DOHH2 (cell line): ENCODE measurements around the gene CEL.

ENCODE experiments used
- H3F3A ChIP-seq: fragments of 200-600 bp; sonication (generic), shearing (Covaris generic); 2 replicates; pipeline ENCODE4 v1.6.0; 2016; ENCODE audit warnings: antibody characterized with exemption, mild to moderate bottlenecking; ENCODE audit not compliant: control insufficient read depth, insufficient read depth
- H3K27ac ChIP-seq: fragments of 200-600 bp; sonication (generic); 2 replicates; pipeline ENCODE4 v1.5.1; 2014; ENCODE audit warnings: low read depth, mild to moderate bottlenecking, low read length, moderate library complexity
- H3K27me3 ChIP-seq: fragments of 200-600 bp; sonication (generic); 2 replicates; pipeline ENCODE4 v1.6.1; 2014; ENCODE audit warnings: mild to moderate bottlenecking, low read length, mixed read lengths; ENCODE audit not compliant: control insufficient read depth
- H3K36me3 ChIP-seq: fragments of 200-600 bp; sonication (generic); 2 replicates; pipeline ENCODE4 v1.6.1; 2014; ENCODE audit warnings: mild to moderate bottlenecking, low read length, moderate library complexity, mixed read lengths; ENCODE audit not compliant: control insufficient read depth
- H3K4me1 ChIP-seq: fragments of 200-600 bp; sonication (generic); 2 replicates; pipeline ENCODE4 v1.6.1; 2014; ENCODE audit warnings: mild to moderate bottlenecking, low read length, mixed read lengths; ENCODE audit not compliant: control insufficient read depth
- H3K4me2 ChIP-seq: fragments of 200-600 bp; sonication (generic); 2 replicates; pipeline ENCODE4 v1.6.0; 2014; ENCODE audit warnings: mild to moderate bottlenecking, low read length, moderate library complexity
- H3K4me3 ChIP-seq: fragments of 200-600 bp; sonication (generic); 2 replicates; pipeline ENCODE4 v1.5.1; 2014; ENCODE audit warnings: mild to moderate bottlenecking, low read length, mixed read lengths
- H3K79me2 ChIP-seq: fragments of 200-600 bp; sonication (generic); 2 replicates; pipeline ENCODE4 v1.6.1; 2014; ENCODE audit warnings: mild to moderate bottlenecking, low read length, mixed read lengths; ENCODE audit not compliant: control insufficient read depth
- H3K9me2 ChIP-seq: fragments of 200-600 bp; sonication (generic); replicated peaks from 2 replicates; pipeline ENCODE4 v1.6.1; 2014; ENCODE audit warnings: mild to moderate bottlenecking, low read length, mixed read lengths; ENCODE audit not compliant: control insufficient read depth
- H3K9me3 ChIP-seq: fragments of 200-600 bp; sonication (generic); 2 replicates; pipeline ENCODE4 v1.6.1; 2014; ENCODE audit warnings: antibody characterized with exemption, low read length, mixed read lengths; ENCODE audit not compliant: control insufficient read depth, insufficient read depth
- H4K20me1 ChIP-seq: fragments of 200-600 bp; sonication (generic); 2 replicates; pipeline ENCODE4 v1.6.0; 2014; ENCODE audit warnings: low read depth, mild to moderate bottlenecking, antibody characterized with exemption, low read length, moderate library complexity; ENCODE audit not compliant: control insufficient read depth, insufficient read depth
- CTCF ChIP-seq: fragments of 200-600 bp; sonication (generic); IDR thresholded peaks from one replicate; pipeline ENCODE4 v1.5.1; 2014; ENCODE audit warnings: antibody characterized with exemption, mild to moderate bottlenecking, low read depth, low read length; ENCODE audit not compliant: poor library complexity, severe bottlenecking
- EZH2phosphoT487 ChIP-seq: fragments of 200-600 bp; sonication (generic); IDR thresholded peaks from 2 replicates; pipeline ENCODE4 v1.6.1; 2017; ENCODE audit warnings: borderline replicate concordance, mild to moderate bottlenecking, antibody characterized with exemption, low read length, moderate library complexity, mixed read lengths

Gene CEL

DNA sequence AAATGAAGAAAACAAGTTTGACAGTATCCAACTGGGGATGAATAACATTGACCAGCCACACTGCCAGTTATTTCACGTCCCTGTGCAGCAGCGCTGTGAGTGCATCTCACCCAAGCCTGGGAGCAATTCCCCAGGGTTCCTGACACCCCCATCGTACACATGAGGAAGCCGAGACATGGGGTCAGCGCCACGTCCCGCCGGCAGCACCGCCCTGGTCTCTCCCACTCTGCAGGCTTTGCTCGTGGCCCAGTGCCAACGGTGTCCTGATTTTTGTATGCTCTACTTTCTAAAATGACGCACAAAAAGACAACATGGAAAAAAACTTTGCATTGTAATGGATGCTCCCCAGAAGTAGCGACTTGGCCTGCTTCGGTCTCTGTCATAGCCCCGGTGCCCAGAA is 16.6 kb upstream of the CEL start:
- no peak overlapping the region for H3K4me2 ChIP-seq
- H4K20me1 ChIP-seq, result no peaks in the 10 kb centered on the region
- no peak overlapping the region for H3K27ac ChIP-seq
- H3K4me1 ChIP-seq, result no peaks in the 10 kb centered on the region
- no peak overlapping the region for H3K4me3 ChIP-seq
- no peaks in the 10 kb centered on the region for H3K9me2 ChIP-seq
- TF ChIP-seq CTCF (no peak), EZH2phosphoT487 (no peak)
- H3K79me2 ChIP-seq, result peaks cover 20% of the 10 kb centered on the region
- no peaks in the 10 kb centered on the region for H3K9me3 ChIP-seq
- H3K27me3 ChIP-seq, result no peaks in the 10 kb centered on the region
- H3F3A ChIP-seq, result no peaks in the 10 kb centered on the region
- H3K36me3 ChIP-seq, result peaks cover 77% of the 10 kb centered on the region

DNA sequence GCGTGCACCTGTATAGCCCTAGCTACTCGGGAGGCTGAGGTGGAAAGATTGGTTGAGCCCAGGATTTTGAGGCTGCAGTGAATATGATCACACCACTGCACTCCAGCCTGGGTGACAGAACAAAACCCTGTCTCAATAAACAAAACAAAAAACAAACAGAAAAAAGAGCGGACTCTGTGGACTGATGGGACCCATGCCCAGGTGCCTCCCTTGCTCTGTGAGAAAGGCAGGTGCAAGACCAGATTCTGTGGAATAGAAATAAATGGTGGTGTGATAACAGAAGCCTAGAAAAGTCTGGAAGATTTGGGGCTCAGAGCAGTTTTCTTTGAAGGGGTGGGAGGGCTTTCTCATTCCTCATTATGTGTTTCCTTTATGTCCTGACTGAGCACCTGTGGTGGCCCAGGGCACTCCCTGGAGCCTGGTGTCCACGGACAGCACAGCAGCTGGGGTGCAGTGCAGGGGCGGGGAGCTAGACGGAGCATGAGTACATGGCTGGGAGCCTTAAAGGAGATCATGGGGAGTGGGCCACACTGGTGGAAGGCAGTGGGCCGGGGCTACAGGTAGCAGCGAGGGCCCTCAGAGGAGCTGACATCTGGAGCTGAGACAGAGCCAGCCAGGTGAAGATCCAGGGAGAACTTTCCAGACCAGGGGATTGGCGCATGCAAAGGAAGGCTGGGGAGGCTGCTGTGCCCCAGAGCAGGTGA is 15.4 kb upstream of the CEL start:
- Histone ChIP-seq H3K9me3 (no peaks in the 10 kb centered on the region), H3K4me1 (no peaks in the 10 kb centered on the region), H3F3A (no peaks in the 10 kb centered on the region), H3K4me2 (no peak overlapping the region), H3K9me2 (no peaks in the 10 kb centered on the region), H3K4me3 (no peak overlapping the region), H3K27me3 (no peaks in the 10 kb centered on the region), H3K79me2 (peaks cover 9% of the 10 kb centered on the region), H3K36me3 (peaks cover 84% of the 10 kb centered on the region), H4K20me1 (no peaks in the 10 kb centered on the region), H3K27ac (no peak overlapping the region)
- no peak for TF ChIP-seq EZH2phosphoT487
- TF ChIP-seq CTCF, result no peak

DNA sequence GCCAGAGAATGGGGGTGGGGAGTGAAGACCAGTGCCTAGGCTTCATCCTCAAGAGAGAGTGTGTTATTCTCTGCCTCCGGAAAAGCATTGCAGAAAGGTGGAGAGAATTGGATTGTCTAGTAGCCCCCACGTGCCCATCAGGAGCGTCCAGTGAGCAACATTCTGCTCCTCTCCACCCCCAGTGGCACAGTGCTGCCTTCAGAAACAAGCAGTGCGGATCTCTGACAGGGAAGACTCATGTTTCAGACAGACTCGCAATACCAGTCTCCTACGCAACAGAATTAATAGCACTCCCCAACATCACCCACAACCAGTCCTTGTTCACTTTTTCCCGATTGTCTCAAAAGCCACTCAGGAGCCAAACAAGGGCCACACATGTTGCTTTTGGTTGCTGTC is 14.9 kb upstream of the CEL start:
- H3K4me2 ChIP-seq, result no peak overlapping the region
- H3K36me3 ChIP-seq, result peaks cover 85% of the 10 kb centered on the region
- no peaks in the 10 kb centered on the region for H3K4me1 ChIP-seq
- no peak overlapping the region for H3K27ac ChIP-seq
- H3F3A ChIP-seq, result no peaks in the 10 kb centered on the region
- no peaks in the 10 kb centered on the region for H3K27me3 ChIP-seq
- peaks cover 3% of the 10 kb centered on the region for H3K79me2 ChIP-seq
- TF ChIP-seq CTCF (no peak), EZH2phosphoT487 (no peak)
- no peaks in the 10 kb centered on the region for H3K9me3 ChIP-seq
- H3K9me2 ChIP-seq, result no peaks in the 10 kb centered on the region
- no peaks in the 10 kb centered on the region for H4K20me1 ChIP-seq
- no peak overlapping the region for H3K4me3 ChIP-seq
